HepG2 (cell line): ENCODE data around the gene MNT. TPM values are rescaled to one million over a fixed set of nuclear protein-coding genes. Genes with fewer than 3 reads are reported as not detected.

Experiments used
- GATAD1 ChIP-seq: IDR thresholded peaks from 2 replicates; pipeline ENCODE4 v1.6.1; 2016; ENCODE audit warnings: missing genetic modification reagents, missing compliant biosample characterization
- IRF2 ChIP-seq: IDR thresholded peaks from 2 replicates; pipeline ENCODE4 v1.6.1; 2018; ENCODE audit warnings: missing genetic modification reagents, missing compliant biosample characterization
- KLF16 ChIP-seq, 2 experiments: sonication (generic) in 1 of 2; formaldehyde crosslinking in 1 of 2; IDR thresholded peaks; 2 replicates each; pipeline versions ENCODE4 v1.6.1 to v1.8.0; 2016 to 2023; ENCODE audit warnings: missing genetic modification reagents in 2 of 2, missing compliant biosample characterization in 1 of 2
- MAFK ChIP-seq, 2 experiments: IDR thresholded peaks in 1 of 2; conservative IDR thresholded peaks in 1 of 2; 2 replicates each; pipeline ENCODE4 v1.6.1; 2011; ENCODE audit warnings: improper control_type of control experiment in 2 of 2, low read length in 2 of 2
- MAZ ChIP-seq, 2 experiments: sonication (generic) in 1 of 2; formaldehyde crosslinking in 1 of 2; IDR thresholded peaks; 2 replicates each; pipeline versions ENCODE4 v1.5.0 to v1.6.1; 2012 to 2020; ENCODE audit warnings: low read depth in 2 of 2, mild to moderate bottlenecking in 2 of 2, borderline replicate concordance in 1 of 2, improper control_type of control experiment in 1 of 2, low read length in 1 of 2, missing genetic modification reagents in 1 of 2, moderate library complexity in 1 of 2
- RAD21 ChIP-seq: fragments of 450-650 bp; formaldehyde crosslinking; IDR thresholded peaks from 2 replicates; pipeline ENCODE4 v1.5.0; 2020; ENCODE audit warnings: mild to moderate bottlenecking
- RARG ChIP-seq: sonication (generic); formaldehyde crosslinking; IDR thresholded peaks from 2 replicates; pipeline ENCODE4 v1.4.0; 2020; ENCODE audit warnings: low read depth, mild to moderate bottlenecking, missing genetic modification reagents
- SIN3A ChIP-seq: IDR thresholded peaks from 2 replicates; pipeline ENCODE4 v1.6.1; 2011; ENCODE audit warnings: low read depth, mild to moderate bottlenecking, control low read depth, low read length, borderline replicate concordance
- SKI ChIP-seq: fragments of 450-650 bp; IDR thresholded peaks from one replicate; pipeline ENCODE4 v1.6.1; 2018; ENCODE audit warnings: mild to moderate bottlenecking; ENCODE audit not compliant: partially characterized antibody
- SMC3 ChIP-seq: IDR thresholded peaks from 2 replicates; pipeline ENCODE4 v1.6.1; 2011; ENCODE audit warnings: low read length, improper control_type of control experiment
- THAP11 ChIP-seq: IDR thresholded peaks from 2 replicates; pipeline ENCODE4 v1.6.1; 2016; ENCODE audit warnings: missing biosample characterization, missing genetic modification reagents
- THRA ChIP-seq: sonication (generic); formaldehyde crosslinking; IDR thresholded peaks from 2 replicates; pipeline ENCODE4 v1.4.0; 2020; ENCODE audit warnings: missing genetic modification reagents, borderline replicate concordance
- ZBTB33 ChIP-seq: sonication (generic); formaldehyde crosslinking; IDR thresholded peaks from 2 replicates; pipeline ENCODE4 v1.4.0; 2020; ENCODE audit warnings: missing genetic modification reagents
- ZBTB38 ChIP-seq: sonication (generic); formaldehyde crosslinking; IDR thresholded peaks from 2 replicates; pipeline ENCODE4 v1.5.1; 2020; ENCODE audit warnings: mild to moderate bottlenecking, missing genetic modification reagents
- ZFYVE20 ChIP-seq: sonication (generic); formaldehyde crosslinking; IDR thresholded peaks from 2 replicates; pipeline ENCODE4 v1.8.0; 2023; ENCODE audit warnings: low read depth, mild to moderate bottlenecking, moderate library complexity, missing genetic modification reagents, borderline replicate concordance
- ZNF839 ChIP-seq: sonication (generic); formaldehyde crosslinking; IDR thresholded peaks from 2 replicates; pipeline ENCODE4 v1.4.0; 2020; ENCODE audit warnings: missing genetic modification reagents, mild to moderate bottlenecking, borderline replicate concordance
- polyA plus RNA-seq, 8 experiments: library from polyadenylated mRNA; depleted of rRNA in 3 of 8; stranded (reverse) in 7 of 8; unstranded in 1 of 8; fragments of >200 nt; fragmentation: Illumina TruSeq in 4 of 8; extraction: Trizol in 4 of 8; gene quantifications; 2 replicates each; pipeline versions ENCODE4 v1.2.1 to v1.2.3, GENCODE V29; 2011 to 2016; ENCODE audit warnings: low read depth in 4 of 8, missing spikeins in 1 of 8, mixed read lengths in 1 of 8; ENCODE audit not compliant: insufficient read depth in 1 of 8
- total RNA-seq, 5 experiments: library from RNA; depleted of rRNA; stranded (reverse); fragments of >200 nt; fragmentation: Illumina TruSeq; extraction: Trizol; gene quantifications; 2 replicates each; pipeline ENCODE4 v1.2.3, GENCODE V29; 2016; ENCODE audit warnings: low read depth in 1 of 5

Gene MNT
- total and polyA plus RNA-seq, 2 of the 13 experiments (the other 11 are each of a cell fraction or from before 2014, with no cell fraction given): 2.1 to 3.5 TPM

- 0 out of 2 replicates have a peak, but pooled peaks have one; percentile 21 for TF ChIP-seq GATAD1 (CRISPR knock-in tag)
- peak; percentile 92 for TF ChIP-seq SMC3
- 0 out of 2 replicates have a peak, but pooled peaks have one; percentile 25 for TF ChIP-seq THAP11
- TF ChIP-seq THRA (CRISPR knock-in tag): no peak
- no peak for TF ChIP-seq SKI
- 0 out of 2 replicates have a peak, but pooled peaks have one; percentile 42 for TF ChIP-seq MAZ (IDR thresholded peaks at IDR 0.05; ENCODE audit: borderline replicate concordance, low read depth, low read length)
- TF ChIP-seq MAZ (CRISPR knock-in tag; IDR thresholded peaks at IDR 0.05; ENCODE audit: low read depth): no peak
- TF ChIP-seq MAFK (conservative IDR thresholded peaks at IDR 0.05 in 1 of 2, IDR thresholded peaks at IDR 0.05 in 1 of 2; ENCODE audit: low read length in 2 of 2): 0 out of 4 replicates have a peak, but pooled peaks of 1 of the 2 experiments have one; percentile 6
- TF ChIP-seq RARG (CRISPR knock-in tag): no peak
- TF ChIP-seq IRF2 (CRISPR knock-in tag): 0 out of 2 replicates have a peak, but pooled peaks have one; percentile 31
- TF ChIP-seq ZBTB38 (CRISPR knock-in tag): no peak
- no peak for TF ChIP-seq SIN3A
- 0 out of 2 replicates have a peak, but pooled peaks have one; percentile 24 for TF ChIP-seq ZBTB33 (CRISPR knock-in tag)
- TF ChIP-seq KLF16 (CRISPR knock-in tag; IDR thresholded peaks at IDR 0.05): peak in 1 of 2 experiments; percentile 52; a peak in 1 of 4 replicates
- peak; percentile 79 for TF ChIP-seq RAD21
- no peak for TF ChIP-seq ZNF839 (CRISPR knock-in tag)
- no peak for TF ChIP-seq ZFYVE20
Measured at GRCh38 chr17:2416010-2416734, 15.3 kb upstream of the MNT start (continued).
